Duodenal mucosa (tissue), 2 donors: Measurements from ENCODE around the gene NEGR1.

Experiments used
- H3K27ac ChIP-seq: one replicate; pipeline ENCODE4 v1.7.0; 2013; ENCODE audit warnings: low read depth, low read length
- H3K27me3 ChIP-seq, 2 donors: one replicate each; pipeline ENCODE4 v1.7.0; 2013; ENCODE audit warnings: low read length in 2 of 2, control low read depth in 1 of 2; ENCODE audit not compliant: insufficient read depth in 2 of 2, control insufficient read depth in 1 of 2
- H3K36me3 ChIP-seq, 2 donors: one replicate each; pipeline ENCODE4 v1.7.0; 2013; ENCODE audit warnings: low read length in 2 of 2, control low read depth in 1 of 2; ENCODE audit not compliant: insufficient read depth in 2 of 2, control insufficient read depth in 1 of 2
- H3K4me1 ChIP-seq, 2 donors: one replicate each; pipeline ENCODE4 v1.7.0; 2013; ENCODE audit warnings: low read length in 2 of 2, control low read depth in 1 of 2; ENCODE audit not compliant: insufficient read depth in 2 of 2, control insufficient read depth in 1 of 2
- H3K4me3 ChIP-seq, 2 donors: one replicate each; pipeline ENCODE4 v1.7.0; 2013; ENCODE audit warnings: low read length in 2 of 2, low read depth in 1 of 2
- H3K9ac ChIP-seq, 2 donors: one replicate each; pipeline ENCODE4 v1.7.0; 2013; ENCODE audit warnings: low read length in 2 of 2, low read depth in 1 of 2
- H3K9me3 ChIP-seq, 2 donors: one replicate each; pipeline ENCODE4 v1.7.0; 2013; ENCODE audit warnings: low read length in 2 of 2, control low read depth in 1 of 2; ENCODE audit not compliant: control insufficient read depth in 1 of 2

The NEGR1 gene

GRCh38 chr1:71473331-71473730 lies 809.0 kb downstream of the NEGR1 start:
- Histone ChIP-seq H3K36me3 (no peaks in the 10 kb centered on the region), H3K27me3 (no peaks in the 10 kb centered on the region), H3K4me1 (no peaks in the 10 kb centered on the region), H3K4me3 (no peak overlapping the region), H3K9ac (no peak overlapping the region), H3K27ac (no peak overlapping the region), H3K9me3 (no peaks in the 10 kb centered on the region)

DNA sequence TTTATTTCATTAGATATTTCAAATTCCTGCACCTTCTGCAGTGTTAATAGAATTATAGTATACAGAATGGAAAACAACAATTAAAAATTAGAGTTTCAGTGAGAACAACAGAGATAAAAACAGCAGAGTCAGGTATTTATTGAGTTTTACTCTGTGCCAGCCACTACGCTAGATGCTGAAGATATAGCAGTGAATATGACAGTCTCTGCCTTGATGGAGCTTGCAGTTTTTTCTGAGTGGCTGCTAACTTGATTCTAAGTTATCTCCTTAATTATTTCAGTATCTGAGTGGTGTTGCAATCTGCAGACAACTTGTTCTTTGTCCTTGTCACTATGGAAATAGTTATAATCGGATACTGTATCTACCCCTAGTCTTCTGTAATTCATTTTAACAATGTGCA lies 817.2 kb downstream of the NEGR1 start:
- Histone ChIP-seq H3K27ac (no peak overlapping the region), H3K4me1 (no peaks in the 10 kb centered on the region), H3K4me3 (no peak overlapping the region), H3K9me3 (no peaks in the 10 kb centered on the region), H3K27me3 (no peaks in the 10 kb centered on the region), H3K36me3 (no peaks in the 10 kb centered on the region), H3K9ac (no peak overlapping the region)

- no peak overlapping the region for H3K4me3 ChIP-seq
- no peaks in the 10 kb centered on the region for H3K36me3 ChIP-seq
- no peak overlapping the region for H3K27ac ChIP-seq
These were observed 818.3 kb downstream of the NEGR1 start for GRCh38 chr1:71464016-71464415.

GRCh38 chr1:71463144-71463543 lies 819.2 kb downstream of the NEGR1 start:
- Histone ChIP-seq H3K4me3 (no peak overlapping the region), H3K9me3 (no peaks in the 10 kb centered on the region), H3K27me3 (no peaks in the 10 kb centered on the region), H3K27ac (no peak overlapping the region), H3K4me1 (no peaks in the 10 kb centered on the region), H3K9ac (no peak overlapping the region), H3K36me3 (no peaks in the 10 kb centered on the region)

More at GRCh38 chr1:71464016-71464415, 818.3 kb downstream of the NEGR1 start:
- no peaks in the 10 kb centered on the region for H3K27me3 ChIP-seq
- no peaks in the 10 kb centered on the region for H3K9me3 ChIP-seq
- H3K9ac ChIP-seq = no peak overlapping the region
- no peaks in the 10 kb centered on the region for H3K4me1 ChIP-seq

- no peak overlapping the region for H3K27ac ChIP-seq
- no peaks in the 10 kb centered on the region for H3K9me3 ChIP-seq
- H3K9ac ChIP-seq = no peak overlapping the region
- H3K4me1 ChIP-seq = no peaks in the 10 kb centered on the region
- H3K36me3 ChIP-seq = no peaks in the 10 kb centered on the region
- no peak overlapping the region for H3K4me3 ChIP-seq
- H3K27me3 ChIP-seq = no peaks in the 10 kb centered on the region
These were observed 820.1 kb downstream of the NEGR1 start for GRCh38 chr1:71462247-71462646.

DNA sequence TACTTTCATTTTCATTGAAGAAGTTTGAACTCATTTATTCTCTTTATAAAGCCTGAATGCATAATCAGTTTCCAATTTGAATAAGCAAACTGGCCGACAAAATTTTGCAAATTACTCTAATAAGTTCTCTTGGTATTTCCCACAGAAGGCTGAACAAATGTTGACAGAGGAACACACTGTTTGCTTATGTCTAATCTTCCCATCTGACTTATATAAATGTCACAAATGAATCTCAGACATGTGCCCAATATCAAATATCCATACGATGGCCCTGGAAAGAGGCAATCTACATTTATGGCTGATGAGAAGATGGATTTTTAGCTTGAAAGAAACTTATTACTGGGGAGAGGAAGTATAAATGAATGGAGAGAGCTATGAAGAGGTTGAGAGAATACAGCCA lies 820.9 kb downstream of the NEGR1 start:
- no peaks in the 10 kb centered on the region for H3K27me3 ChIP-seq
- no peak overlapping the region for H3K9ac ChIP-seq
- H3K4me3 ChIP-seq = no peak overlapping the region
- H3K4me1 ChIP-seq = no peaks in the 10 kb centered on the region
- H3K9me3 ChIP-seq = no peaks in the 10 kb centered on the region
- no peaks in the 10 kb centered on the region for H3K36me3 ChIP-seq
- H3K27ac ChIP-seq = no peak overlapping the region

GRCh38 chr1:71448444-71448843 lies 833.9 kb downstream of the NEGR1 start:
- no peak overlapping the region for H3K27ac ChIP-seq
- no peaks in the 10 kb centered on the region for H3K27me3 ChIP-seq
- no peak overlapping the region for H3K4me3 ChIP-seq
- H3K4me1 ChIP-seq = no peaks in the 10 kb centered on the region
- no peaks in the 10 kb centered on the region for H3K36me3 ChIP-seq
- no peaks in the 10 kb centered on the region for H3K9me3 ChIP-seq
- H3K9ac ChIP-seq = no peak overlapping the region

DNA sequence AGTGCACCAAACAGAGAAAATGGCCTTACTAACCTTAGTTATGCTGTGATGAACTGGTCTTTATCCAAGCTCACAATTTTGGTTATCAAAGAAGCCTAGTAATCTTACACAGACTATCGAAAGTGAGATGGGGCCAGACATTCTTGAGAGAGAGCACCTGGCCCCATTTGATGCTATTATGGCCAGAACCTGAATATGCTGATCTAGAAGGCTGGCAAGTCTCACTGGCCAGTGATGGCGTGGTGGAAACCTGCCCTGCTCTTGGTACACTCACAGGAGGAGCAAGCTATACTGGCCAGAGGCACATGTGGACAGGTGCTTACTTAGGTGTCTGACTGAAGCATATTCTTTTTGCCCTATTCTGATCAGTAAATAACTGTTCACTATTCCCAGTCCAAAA lies 843.7 kb downstream of the NEGR1 start:
- Histone ChIP-seq H3K36me3 (no peaks in the 10 kb centered on the region), H3K4me1 (no peaks in the 10 kb centered on the region), H3K9me3 (no peaks in the 10 kb centered on the region), H3K27me3 (no peaks in the 10 kb centered on the region), H3K9ac (no peak overlapping the region), H3K4me3 (no peak overlapping the region), H3K27ac (no peak overlapping the region)

GRCh38 chr1:71435951-71436350 lies 846.4 kb downstream of the NEGR1 start:
- H3K9ac ChIP-seq = no peak overlapping the region
- no peaks in the 10 kb centered on the region for H3K9me3 ChIP-seq
- H3K36me3 ChIP-seq = no peaks in the 10 kb centered on the region
- H3K4me1 ChIP-seq = no peaks in the 10 kb centered on the region
- H3K27ac ChIP-seq = no peak overlapping the region
- H3K4me3 ChIP-seq = no peak overlapping the region
- no peaks in the 10 kb centered on the region for H3K27me3 ChIP-seq

- H3K9me3 ChIP-seq = no peaks in the 10 kb centered on the region
- H3K4me3 ChIP-seq = no peak overlapping the region
- H3K36me3 ChIP-seq = no peaks in the 10 kb centered on the region
- H3K9ac ChIP-seq = no peak overlapping the region
- H3K27ac ChIP-seq = no peak overlapping the region
- no peaks in the 10 kb centered on the region for H3K27me3 ChIP-seq
- no peaks in the 10 kb centered on the region for H3K4me1 ChIP-seq
These were observed 848.1 kb downstream of the NEGR1 start for GRCh38 chr1:71434240-71434639.

- Histone ChIP-seq H3K36me3 (no peaks in the 10 kb centered on the region), H3K4me3 (no peak overlapping the region), H3K27me3 (no peaks in the 10 kb centered on the region), H3K9me3 (no peaks in the 10 kb centered on the region), H3K27ac (no peak overlapping the region), H3K9ac (no peak overlapping the region), H3K4me1 (no peaks in the 10 kb centered on the region)
These were observed 854.3 kb downstream of the NEGR1 start for GRCh38 chr1:71428029-71428428.
